Caki2 (cell line): ENCODE data around the gene THSD4. TPM values are rescaled to one million over a fixed set of nuclear protein-coding genes. Genes with fewer than 3 reads are reported as not detected.

Experiments used
- DNase-seq: peaks from one replicate; pipeline ENCODE4 v3.0.0-alpha.2; 2015; ENCODE audit warnings: low read depth
- in situ Hi-C: cut with HindIII; loops from 2 replicates; pipeline ENCODE4 v1.10.0; 2016; ENCODE audit warnings: low sequenced_read_pairs, low pct_unique_long_range_greater_than_20kb, mixed read lengths
- total RNA-seq: library from RNA; depleted of rRNA; stranded (reverse); fragments of >200 nt; shearing (Covaris generic); gene quantifications from 2 replicates; pipeline ENCODE4 v1.2.3, GENCODE V29; 2014; ENCODE audit warnings: low replicate concordance

The THSD4 gene
- total RNA-seq, 1 experiment from 2014 or later = 9.0 TPM

GRCh38 chr15:71630475-71630809, 515.2 kb downstream of the THSD4 start:
- in situ Hi-C loops = no loop called here
- peak; percentile 27 for DNase-seq

GRCh38 chr15:71632576-71633195, 517.4 kb downstream of the THSD4 start:
- in situ Hi-C loops = no loop called here
- no peak for DNase-seq

DNA sequence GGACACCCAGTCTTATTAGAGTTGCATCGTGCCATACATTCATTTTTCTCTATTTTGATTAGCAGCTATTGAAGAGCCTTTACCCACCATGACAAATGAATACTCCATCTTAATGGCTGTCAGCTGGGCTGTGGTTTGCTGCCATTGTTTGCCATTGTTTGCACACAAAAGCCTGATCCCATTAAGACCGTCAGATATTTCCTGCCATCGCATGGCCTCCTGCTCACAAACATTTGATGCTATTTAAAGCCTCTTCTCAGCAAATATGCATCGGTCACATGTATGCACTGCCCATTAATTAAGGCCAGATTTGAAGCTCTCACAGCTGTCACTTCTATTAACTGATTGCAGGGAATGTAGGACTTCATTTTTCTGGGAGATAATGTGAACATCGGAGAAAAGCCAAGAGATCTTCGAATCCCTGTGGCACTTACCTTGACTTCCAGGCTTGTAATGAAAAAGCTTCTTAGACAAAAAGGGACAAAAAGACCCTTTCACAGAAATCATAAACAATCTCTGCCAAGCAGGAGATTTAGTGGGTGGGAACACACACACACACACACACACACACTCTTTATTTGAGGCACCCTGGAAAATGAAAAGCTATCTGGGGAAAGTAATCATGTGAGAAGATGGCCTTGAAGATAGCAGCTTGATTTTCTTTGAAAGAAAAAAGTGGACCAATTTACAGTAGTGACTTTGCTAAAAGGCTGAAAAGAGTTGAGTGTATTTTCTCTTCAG, 519.7 kb downstream of the THSD4 start:
- DNase-seq = no peak
- in situ Hi-C loops = no loop called here

DNA sequence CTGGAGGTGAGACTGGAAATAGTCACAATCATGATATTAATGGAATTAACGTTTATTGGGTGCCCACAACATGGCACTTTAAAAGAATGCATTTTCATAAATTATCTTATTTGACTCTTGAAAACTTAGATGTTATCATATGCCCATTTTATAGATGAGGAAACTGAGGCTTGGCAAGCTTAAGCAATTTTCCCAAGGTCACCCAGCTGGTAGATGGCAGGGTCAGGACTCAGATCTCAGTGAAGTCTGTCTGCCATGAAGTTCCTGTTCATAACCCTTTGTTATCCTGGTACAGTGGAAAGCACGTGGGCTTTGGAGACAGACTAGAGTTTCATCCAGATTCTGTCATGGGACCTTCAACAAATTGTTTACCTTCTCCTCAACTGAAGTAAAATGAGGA, 520.5 kb downstream of the THSD4 start:
- in situ Hi-C loops = no loop called here
- DNase-seq = no peak

- DNase-seq = no peak
- in situ Hi-C loops = no loop called here
These were observed 523.6 kb downstream of the THSD4 start for GRCh38 chr15:71638876-71639275.

GRCh38 chr15:71639471-71639870, 524.2 kb downstream of the THSD4 start:
- in situ Hi-C loops = no loop called here
- no peak for DNase-seq

- DNase-seq = no peak
- in situ Hi-C loops = no loop called here
These were observed 528.6 kb downstream of the THSD4 start for GRCh38 chr15:71643918-71644317.

GRCh38 chr15:71646767-71647486, 531.7 kb downstream of the THSD4 start:
- no peak for DNase-seq

GRCh38 chr15:71647487-71647808, 532.2 kb downstream of the THSD4 start:
- in situ Hi-C loops = no loop called here
- no peak for DNase-seq

More at GRCh38 chr15:71646767-71647486, 531.7 kb downstream of the THSD4 start:
- in situ Hi-C loops = no loop called here

DNA sequence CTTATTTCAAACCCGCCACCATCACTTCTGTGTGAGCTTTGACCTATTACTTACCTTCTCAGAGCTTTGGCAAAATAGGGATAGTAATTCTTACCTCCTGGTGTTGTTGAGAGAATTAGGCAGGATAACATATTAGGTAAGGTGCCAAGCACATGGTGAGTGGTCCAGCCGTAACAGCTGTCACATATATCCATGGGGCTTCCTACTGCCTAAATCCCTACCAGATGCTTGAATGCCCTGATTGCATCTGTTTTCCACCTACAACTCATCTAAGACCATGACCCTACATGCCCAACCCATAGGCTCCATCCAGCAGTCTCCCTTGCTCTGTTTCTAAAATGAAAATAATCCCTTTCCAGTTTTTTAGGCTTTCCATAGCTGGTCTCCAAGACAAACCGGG, 532.8 kb downstream of the THSD4 start:
- DNase-seq = no peak
- in situ Hi-C loops = no loop called here

- in situ Hi-C loops = no loop called here
- no peak for DNase-seq
These were observed 534.6 kb downstream of the THSD4 start for GRCh38 chr15:71649894-71650293.

DNA sequence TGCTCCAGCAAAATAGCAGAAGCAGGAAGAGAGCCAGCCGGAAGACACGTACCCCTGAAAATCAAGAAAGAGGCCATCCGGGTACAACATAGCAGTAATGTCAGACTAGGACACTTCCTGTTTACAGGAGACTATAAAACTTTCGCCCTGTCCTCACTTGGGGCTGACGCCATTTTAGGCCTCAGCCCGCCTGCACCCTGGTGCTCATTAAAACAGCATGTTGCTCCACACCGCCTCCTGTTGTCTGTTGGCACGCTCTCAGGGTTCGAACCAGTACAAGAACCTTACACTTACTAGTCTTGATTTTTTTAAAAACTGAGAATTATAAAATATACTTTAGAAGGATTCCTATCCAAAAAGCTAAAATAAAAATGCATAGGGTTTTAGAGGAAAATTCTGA, 535.3 kb downstream of the THSD4 start:
- in situ Hi-C loops = no loop called here
- DNase-seq = no peak

- in situ Hi-C loops = no loop called here
- peak; percentile 62 for DNase-seq
These were observed 536.5 kb downstream of the THSD4 start for GRCh38 chr15:71651750-71652186.

DNA sequence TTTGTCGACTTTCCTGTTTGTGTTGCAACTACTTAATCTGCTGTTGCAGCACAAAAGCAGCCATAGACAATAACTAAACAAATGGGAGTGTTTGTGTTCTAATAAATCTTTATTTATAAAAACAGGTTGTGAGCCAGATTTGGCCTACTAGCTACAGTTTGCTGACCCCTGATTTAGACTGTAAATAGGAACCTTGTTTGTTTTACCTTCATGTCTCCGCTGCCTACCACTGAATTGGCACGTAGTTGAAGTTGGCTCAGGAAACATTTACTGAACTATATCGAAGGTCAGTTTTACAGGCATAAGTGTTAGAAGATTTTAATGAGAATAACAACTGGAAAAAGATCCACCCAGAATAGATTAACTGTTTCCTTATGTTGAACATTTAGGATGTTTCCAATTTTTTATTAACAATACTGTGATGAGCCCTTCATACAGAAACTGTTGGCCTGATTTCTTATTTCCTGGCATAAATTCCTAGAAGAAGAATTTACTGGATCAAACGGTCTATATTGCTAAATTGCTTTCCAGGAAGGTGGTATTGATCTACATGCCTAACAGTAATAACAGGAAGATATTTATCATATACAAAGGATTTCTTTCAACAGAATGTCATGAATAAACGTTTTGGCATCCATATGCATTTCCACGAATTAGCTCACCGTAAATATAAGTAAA, 538.9 kb downstream of the THSD4 start:
- no peak for DNase-seq
- in situ Hi-C loops = no loop called here

- no peak for DNase-seq
- in situ Hi-C loops = no loop called here
These were observed 539.5 kb downstream of the THSD4 start for GRCh38 chr15:71654720-71655174.

- DNase-seq = no peak
- in situ Hi-C loops = no loop called here
These were observed 541.2 kb downstream of the THSD4 start for GRCh38 chr15:71656425-71656824.

- in situ Hi-C loops = no loop called here
- DNase-seq = no peak
These were observed 541.9 kb downstream of the THSD4 start for GRCh38 chr15:71657141-71657540.

DNA sequence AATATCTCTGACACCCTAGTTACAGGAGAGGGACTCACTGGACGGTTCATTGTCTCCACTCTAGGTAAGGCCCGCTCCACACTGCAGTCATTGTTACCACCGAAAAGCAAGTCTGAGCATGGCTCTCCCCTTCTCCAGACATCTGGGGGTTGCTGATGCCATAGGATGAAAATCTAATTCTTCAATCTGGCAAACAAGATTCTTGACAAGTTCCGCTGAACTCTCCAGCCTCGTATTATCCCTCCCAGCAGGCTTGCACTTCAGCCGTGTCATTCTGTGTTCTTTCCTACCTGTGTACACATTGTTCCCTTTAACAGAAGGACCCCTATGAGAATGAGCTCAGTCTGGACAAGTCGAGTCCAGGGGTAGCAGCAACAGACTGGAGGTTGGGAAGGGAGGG, 542.8 kb downstream of the THSD4 start:
- in situ Hi-C loops = no loop called here
- no peak for DNase-seq
